CD4-positive, alpha-beta T cell treated with Interleukin-4 for 4 hours (primary cell): ENCODE results near the gene DNAAF2.

Experiments
- DNase-seq: peaks from one replicate; pipeline ENCODE4 v3.0.0-alpha.2; 2020

Gene DNAAF2

GRCh38 chr14:49583629-49584028 is 51.4 kb downstream of the DNAAF2 start:
- DNase-seq: no peak

GRCh38 chr14:49582113-49582977 is 52.7 kb downstream of the DNAAF2 start:
- no peak for DNase-seq

DNA sequence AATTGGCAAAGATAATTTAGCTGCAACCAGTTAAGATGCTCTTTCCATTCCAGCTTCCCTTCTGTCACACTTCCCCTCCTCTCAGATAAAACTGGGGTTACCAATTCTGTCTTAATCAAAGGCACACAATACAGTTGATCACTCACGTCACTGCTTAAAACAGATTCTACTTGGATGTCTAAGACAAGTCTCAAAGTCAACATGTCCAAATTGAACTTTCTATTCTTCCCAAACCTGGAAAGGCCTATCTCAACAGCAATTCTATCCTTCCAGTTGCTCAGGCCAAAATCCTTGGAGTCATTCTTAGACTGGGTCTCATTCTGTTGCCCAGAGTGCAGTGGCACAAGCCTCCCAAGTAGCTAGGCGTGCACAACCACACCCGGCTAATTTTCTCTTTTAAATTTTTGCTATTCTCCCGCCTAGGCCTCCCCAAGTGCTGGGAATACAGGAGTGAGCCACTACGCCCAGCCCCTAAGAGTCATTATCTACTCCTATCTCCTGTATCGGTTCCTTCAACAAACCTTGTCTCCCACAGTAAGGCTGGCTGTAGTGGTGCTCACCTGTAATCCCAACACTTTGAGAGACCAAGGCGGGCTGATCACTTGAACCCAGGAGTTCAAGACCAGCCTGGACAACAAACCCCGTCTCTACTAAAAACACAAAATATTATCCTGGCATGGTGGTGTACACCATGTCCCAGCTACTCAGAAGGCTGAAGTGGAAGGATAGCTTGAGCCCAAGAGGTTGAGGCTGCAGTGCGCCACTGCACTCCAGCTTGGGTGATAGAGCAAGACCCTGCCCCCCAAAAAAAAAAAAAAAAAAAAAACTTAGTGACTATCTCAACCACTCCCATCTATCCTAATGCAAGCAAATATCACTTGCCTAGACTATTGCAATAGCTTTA is 53.6 kb downstream of the DNAAF2 start:
- no peak for DNase-seq

DNA sequence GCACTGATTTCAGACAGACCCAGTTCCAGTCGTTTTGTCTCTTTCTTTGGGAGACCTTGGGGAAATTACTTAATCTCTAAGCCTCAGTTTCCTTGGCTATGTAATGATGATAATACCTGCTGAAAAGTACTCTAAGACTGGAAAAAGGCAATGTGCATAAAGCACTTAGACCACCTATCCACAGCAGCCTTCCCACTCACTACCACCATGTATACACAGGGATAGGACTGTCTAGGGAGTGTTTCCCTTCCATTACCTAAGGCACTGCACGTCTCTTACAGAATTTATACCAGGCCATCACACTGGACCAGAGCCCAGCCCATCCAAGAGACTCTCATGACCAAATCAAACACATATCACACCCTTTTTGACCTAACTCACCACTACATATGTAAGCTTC is 55.2 kb downstream of the DNAAF2 start:
- DNase-seq: no peak

- DNase-seq: no peak
These were observed 56.9 kb downstream of the DNAAF2 start for GRCh38 chr14:49578141-49578540.
